ENCODE data around the gene PNPLA6.

Gene PNPLA6

DNA sequence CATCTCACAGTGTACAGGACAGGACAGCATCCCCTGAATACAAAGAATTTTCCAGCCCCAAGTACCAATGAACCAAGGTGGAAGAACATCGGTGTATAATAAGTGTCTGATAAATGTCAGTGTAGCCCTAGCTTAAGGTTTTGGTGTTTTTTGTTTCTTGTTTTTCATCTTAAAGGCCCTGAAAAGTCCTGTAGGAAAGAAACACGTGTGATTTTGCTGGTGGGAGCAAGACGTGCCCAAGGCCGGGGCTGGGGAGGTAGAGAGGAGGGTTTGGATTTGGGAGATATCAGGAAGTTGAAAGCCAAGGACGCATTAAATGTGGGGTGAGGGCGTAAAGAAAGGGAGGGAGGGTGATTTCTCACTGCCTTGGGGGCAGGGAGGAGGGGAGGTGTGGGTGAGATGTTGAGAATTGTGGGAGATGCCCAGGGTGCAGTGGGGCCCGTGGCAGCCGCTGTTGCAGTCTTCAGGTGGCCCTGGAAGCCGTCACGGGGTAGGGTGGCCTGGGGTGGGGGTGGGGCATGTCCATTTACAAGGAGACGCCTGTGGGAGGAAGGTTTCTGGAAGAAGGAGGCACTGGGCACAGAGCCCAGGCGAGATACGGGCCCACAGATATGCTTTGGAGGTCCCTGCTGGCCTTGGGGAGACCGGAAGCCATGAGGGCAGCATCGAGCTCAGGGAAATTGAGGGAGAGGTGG, 66.9 kb downstream of the PNPLA6 start:
- Histone ChIP-seq H3K9me3 (no peaks in the 10 kb centered on the region), H3K4me1 (ENCODE audit: control insufficient read depth in 1 of 2, insufficient read depth in 1 of 2, low read depth in 1 of 2, low read length in 1 of 2) (no peaks in the 10 kb centered on the region), H3K36me3 (no peaks in the 10 kb centered on the region), H3K4me3 (ENCODE audit: low read depth in 1 of 2, low read length in 1 of 2) (no peak overlapping the region), H3K27ac (no peak overlapping the region), H3K27me3 (peaks cover 53% of the 10 kb centered on the region)
- TF ChIP-seq, protein P1, sequence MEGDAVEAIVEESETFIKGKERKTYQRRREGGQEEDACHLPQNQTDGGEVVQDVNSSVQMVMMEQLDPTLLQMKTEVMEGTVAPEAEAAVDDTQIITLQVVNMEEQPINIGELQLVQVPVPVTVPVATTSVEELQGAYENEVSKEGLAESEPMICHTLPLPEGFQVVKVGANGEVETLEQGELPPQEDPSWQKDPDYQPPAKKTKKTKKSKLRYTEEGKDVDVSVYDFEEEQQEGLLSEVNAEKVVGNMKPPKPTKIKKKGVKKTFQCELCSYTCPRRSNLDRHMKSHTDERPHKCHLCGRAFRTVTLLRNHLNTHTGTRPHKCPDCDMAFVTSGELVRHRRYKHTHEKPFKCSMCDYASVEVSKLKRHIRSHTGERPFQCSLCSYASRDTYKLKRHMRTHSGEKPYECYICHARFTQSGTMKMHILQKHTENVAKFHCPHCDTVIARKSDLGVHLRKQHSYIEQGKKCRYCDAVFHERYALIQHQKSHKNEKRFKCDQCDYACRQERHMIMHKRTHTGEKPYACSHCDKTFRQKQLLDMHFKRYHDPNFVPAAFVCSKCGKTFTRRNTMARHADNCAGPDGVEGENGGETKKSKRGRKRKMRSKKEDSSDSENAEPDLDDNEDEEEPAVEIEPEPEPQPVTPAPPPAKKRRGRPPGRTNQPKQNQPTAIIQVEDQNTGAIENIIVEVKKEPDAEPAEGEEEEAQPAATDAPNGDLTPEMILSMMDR (IDR thresholded peaks at IDR 0.05): no peak

DNA sequence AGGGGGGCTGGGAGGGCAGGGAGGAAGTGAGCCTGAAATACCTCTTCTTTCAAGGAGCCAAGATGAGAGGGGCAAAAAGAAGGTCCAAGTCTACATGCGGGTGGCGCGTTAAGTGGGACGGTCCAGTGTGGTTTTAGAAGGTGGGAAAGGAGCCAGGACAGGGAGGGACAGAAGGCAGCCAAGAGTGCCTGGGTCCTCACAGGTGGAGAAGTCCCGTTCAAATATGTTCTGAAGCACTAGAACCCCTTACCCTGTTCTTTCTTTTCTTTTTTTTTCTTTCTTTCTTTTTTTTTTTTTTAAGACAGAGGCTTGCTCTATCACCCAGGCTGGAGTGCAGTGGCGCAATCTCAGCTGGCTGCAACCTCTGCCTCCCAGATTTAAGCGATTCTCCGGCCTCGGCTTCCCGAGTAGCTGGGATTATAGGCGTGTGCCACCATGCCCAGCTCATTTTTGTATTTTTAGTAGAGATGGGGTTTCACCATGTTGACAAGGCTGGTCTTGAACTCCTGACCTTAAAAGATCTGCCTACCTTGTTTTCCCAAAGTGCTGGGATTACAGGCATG, 67.5 kb downstream of the PNPLA6 start:
- H3K9me3 ChIP-seq: no peaks in the 10 kb centered on the region
- H3K4me1 ChIP-seq (ENCODE audit: control insufficient read depth in 1 of 2, insufficient read depth in 1 of 2, low read depth in 1 of 2, low read length in 1 of 2): no peaks in the 10 kb centered on the region
- TF ChIP-seq, protein P1 (IDR thresholded peaks at IDR 0.05): no peak
- H3K27ac ChIP-seq: no peak overlapping the region
- H3K27me3 ChIP-seq: peaks cover 46% of the 10 kb centered on the region
- H3K4me3 ChIP-seq (ENCODE audit: low read depth in 1 of 2, low read length in 1 of 2): no peak overlapping the region
- no peaks in the 10 kb centered on the region for H3K36me3 ChIP-seq

DNA sequence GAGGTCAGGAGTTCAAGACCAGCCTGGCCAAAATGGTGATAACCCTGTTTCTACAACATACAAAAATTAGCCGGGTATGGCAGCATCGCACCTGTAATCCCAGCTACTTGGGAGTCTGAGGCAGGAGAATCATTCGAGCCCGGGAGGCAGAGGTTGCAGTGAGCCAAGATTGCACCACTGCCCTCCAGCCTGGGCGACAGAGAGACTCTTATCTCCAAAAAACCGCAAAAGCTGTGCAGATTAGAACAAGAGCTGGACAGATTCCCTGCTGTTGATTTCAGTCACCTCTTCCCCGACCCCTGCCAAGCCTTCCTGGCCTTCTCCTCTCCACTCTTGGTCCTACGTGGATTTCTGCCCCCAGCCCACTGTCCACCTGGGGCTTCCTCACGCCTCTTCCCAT, 68.4 kb downstream of the PNPLA6 start:
- Histone ChIP-seq H3K27me3 (peaks cover 37% of the 10 kb centered on the region), H3K4me3 (ENCODE audit: low read depth in 1 of 2, low read length in 1 of 2) (no peak overlapping the region), H3K36me3 (no peaks in the 10 kb centered on the region), H3K9me3 (no peaks in the 10 kb centered on the region), H3K4me1 (ENCODE audit: control insufficient read depth in 1 of 2, insufficient read depth in 1 of 2, low read depth in 1 of 2, low read length in 1 of 2) (no peaks in the 10 kb centered on the region), H3K27ac (no peak overlapping the region)
- TF ChIP-seq, protein P1 (IDR thresholded peaks at IDR 0.05): no peak

DNA sequence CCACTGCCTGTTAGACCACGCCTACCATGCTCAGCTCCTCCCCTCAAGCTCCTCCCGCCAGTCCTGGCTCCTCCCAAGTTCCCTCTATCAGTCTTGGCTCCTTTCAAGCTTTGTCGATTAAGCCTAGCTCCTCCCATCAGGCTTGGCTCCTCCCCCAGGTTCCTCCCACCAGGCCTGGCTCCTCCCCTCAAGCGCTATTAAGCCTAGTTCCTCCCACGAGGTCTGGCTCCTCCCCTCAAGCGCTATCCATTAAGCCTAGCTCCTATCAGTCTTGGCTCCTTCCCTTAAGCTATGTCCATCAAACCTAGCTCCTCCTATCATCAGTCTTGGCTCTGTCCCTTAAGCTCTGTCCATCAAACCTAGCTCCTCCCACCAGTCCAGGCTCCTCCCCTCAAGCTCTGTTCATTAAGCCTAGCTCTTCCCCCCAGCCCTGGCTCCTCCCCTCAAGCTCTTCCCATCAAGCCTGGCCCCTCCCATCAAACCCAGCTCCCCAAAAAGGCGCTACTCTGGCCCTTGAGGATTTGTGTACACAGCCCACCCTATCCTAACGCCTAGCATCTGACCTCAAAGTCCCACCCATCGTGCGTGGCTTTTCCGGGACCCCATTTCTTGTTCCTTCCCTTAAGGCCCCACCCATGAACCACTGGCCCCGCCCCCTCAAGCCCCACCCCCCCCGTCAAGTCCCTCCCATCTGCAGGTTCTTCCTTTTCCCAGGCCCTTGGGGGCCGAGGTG, 70.1 kb downstream of the PNPLA6 start:
- Histone ChIP-seq H3K36me3 (no peaks in the 10 kb centered on the region), H3K27ac (no peak overlapping the region), H3K4me1 (ENCODE audit: control insufficient read depth in 1 of 2, insufficient read depth in 1 of 2, low read depth in 1 of 2, low read length in 1 of 2) (no peaks in the 10 kb centered on the region), H3K27me3 (peaks cover 35% of the 10 kb centered on the region), H3K4me3 (ENCODE audit: low read depth in 1 of 2, low read length in 1 of 2) (no peak overlapping the region), H3K9me3 (no peaks in the 10 kb centered on the region)
- TF ChIP-seq, protein P1 (IDR thresholded peaks at IDR 0.05): no peak

DNA sequence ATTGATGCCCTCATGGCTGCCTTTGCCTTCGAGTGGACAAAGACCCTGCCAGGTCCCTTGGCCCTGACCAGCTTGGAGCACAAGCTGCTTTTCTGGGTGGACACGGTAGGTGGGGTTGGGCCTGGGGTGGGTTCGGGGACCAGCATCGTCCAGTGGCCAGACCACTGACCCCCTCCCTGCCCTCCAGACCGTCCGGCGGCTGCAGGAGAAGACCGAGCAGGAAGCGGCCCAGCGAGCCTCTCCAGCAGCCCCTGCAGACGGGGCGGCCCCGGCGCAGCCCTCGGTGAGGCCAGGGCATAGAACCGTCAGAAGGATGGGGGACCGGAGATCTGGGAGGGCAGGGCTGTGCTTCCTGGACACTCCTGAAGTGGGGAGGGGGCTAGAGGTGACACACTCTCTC, 70.8 kb downstream of the PNPLA6 start:
- H3K27me3 ChIP-seq: peaks cover 35% of the 10 kb centered on the region
- H3K4me3 ChIP-seq (ENCODE audit: low read depth in 1 of 2, low read length in 1 of 2): no peak overlapping the region
- no peaks in the 10 kb centered on the region for H3K36me3 ChIP-seq
- no peaks in the 10 kb centered on the region for H3K4me1 ChIP-seq (ENCODE audit: control insufficient read depth in 1 of 2, insufficient read depth in 1 of 2, low read depth in 1 of 2, low read length in 1 of 2)
- H3K27ac ChIP-seq: no peak overlapping the region
- H3K9me3 ChIP-seq: no peaks in the 10 kb centered on the region
- TF ChIP-seq, protein P1 (IDR thresholded peaks at IDR 0.05): no peak

Data from neutrophil (primary cell).